ENCODE results near the gene CPB2.

CPB2 gene

DNA sequence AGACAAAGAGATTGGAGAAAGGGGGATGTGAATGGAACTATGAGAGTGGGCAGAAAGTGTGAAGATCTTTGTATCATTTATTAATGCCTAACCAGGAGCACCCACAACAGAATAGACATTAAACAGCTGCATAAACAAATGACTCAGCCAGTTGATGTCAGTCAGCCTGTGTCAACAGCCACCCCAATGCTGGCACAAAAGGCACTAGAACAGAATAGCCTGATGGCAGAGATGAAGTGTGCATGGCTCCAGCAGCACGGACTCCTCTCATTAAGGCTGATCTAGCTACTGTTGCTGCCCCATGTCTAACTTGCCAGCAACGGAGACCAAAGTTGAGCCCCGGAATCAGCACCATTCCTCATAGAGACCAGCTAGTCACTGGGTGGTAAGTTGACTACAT lies 7.8 kb downstream of the CPB2 start:
- DNase-seq, result peak; percentile 76

DNA sequence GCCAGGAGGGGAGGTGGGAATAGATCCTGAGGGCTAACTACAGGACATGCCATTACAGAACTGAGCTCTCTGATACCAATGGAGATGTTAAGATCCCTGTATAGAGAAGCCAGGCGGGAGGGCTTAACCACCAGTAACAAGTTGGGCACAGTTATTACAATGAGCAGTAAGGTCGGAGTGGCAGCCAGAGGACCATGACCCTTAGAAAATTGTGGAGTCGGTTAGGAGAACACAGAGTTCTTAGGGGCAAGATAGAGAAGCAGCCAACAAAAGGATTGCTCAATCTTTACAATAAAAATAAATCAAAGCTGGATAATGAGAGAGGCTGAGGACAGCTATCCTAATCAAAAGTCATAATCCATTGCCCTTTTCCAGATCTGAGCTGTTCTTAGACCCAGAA lies 10.4 kb downstream of the CPB2 start:
- DNase-seq, result no peak

DNA sequence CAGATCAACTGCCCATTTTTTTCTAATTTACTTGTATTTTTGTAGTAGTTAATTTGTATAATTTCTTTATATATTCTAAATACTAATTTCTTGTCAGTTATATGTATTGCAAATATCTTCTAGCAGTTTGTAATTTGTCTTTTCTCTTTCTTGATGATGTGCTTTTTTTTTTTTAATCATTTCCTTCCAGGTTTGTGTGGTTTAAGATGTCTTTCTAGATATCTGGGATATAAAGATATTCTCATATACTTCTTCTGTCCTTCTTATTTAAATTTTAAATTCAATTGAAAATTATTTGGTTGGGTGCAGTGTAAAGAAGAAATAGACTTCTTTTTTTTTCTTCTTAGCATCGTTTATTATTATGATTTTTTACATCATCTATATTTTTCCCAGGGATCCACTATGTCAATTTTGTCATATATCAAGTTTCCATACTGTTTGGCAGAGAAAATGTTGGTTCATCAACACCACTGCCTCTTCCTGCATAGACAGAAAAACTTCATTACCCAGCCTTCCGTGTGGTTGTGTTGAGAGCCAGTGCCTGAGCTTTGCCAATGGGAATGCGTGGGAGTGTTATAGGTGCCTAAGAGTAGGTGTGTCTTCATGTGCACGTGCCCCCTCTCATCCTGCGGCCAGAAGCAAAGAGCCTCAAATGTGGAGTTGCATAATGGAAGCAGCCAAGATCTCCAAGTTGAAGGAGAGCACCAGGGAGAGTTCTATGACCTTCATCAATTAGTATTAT lies 15.8 kb downstream of the CPB2 start:
- DNase-seq, result no peak

DNA sequence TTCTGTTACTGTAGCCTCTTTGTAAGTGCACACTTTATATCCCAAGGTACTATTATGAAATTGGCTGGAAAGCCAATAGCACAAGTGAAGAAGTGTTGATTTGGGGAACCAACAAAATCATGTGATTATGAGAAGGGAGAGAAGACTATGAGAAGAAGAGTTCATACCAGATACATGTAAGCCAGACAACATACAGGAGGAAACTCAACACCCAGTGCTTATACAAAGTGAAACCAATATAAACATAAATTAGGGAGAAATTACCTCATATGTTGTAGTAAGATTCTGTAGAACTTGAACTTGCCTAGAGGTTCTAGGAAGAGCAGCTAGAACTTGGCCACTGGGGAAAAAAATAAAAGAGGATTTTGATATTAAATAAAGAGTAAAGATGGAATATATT lies 17.4 kb downstream of the CPB2 start:
- no peak for DNase-seq

DNA sequence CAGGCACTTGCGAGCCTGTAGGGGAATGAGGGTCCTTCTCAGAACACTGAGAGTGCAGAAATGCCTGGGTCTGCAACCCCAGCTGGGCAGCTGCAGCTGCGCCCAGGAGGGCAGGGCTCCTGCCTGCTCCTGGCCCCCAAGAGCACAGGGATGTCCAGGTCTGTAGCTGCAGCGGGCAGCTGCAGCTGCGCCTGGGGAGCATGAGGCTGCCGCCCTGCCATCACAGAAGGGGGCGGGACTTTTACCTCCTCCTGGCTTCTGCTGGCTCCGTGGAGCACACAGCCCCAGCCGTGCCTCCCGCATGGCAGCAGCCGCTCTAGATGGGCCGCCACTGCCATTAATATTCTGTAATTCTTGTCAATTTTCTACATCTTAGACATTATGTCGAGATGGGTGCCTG lies 17.8 kb downstream of the CPB2 start:
- DNase-seq, result no peak

DNA sequence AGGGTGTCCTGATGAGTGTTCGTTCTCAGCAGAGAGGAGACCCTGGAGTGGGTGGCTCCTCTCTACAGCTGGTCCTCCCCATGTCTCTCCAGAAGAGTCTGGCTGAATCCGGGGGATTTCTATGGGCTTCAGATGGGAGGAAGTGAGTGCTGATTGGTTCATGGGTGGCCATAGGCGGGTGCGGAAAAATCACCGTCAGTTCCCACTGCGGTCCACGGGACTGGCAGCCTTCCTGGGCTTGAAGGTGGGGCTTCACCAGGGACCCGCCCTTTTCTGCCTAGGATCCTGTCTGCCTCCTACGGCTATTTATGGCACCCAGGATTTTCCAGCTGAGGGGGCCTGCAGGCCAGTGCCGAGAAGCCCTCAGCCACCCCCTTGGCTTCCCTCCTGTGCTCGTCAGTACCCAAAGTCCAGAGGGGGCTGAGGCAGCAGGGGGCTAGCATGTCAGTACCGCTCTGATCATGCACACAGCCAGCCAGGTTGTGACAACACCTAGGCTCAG lies 18.4 kb downstream of the CPB2 start:
- DNase-seq, result no peak

DNA sequence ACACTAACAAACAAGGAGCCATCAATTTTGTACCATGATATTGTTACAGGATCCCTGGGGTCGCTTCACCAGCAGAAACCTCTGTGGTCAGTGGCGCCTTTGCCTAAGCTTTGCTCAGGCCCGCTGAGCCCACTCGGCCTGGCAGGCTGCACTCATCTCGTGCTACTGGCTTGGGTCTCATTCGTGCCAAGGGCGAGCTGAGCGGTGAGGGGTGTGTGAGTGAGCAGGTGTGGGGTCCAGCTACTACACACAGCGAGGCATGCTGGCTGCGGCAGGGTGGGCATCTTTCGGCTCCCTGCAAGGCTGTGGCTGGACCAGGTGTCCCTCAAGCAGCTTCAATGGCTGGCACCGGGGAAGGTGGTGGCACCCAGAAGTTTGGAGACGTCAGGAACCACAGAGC lies 19.1 kb downstream of the CPB2 start:
- DNase-seq, result no peak

DNA sequence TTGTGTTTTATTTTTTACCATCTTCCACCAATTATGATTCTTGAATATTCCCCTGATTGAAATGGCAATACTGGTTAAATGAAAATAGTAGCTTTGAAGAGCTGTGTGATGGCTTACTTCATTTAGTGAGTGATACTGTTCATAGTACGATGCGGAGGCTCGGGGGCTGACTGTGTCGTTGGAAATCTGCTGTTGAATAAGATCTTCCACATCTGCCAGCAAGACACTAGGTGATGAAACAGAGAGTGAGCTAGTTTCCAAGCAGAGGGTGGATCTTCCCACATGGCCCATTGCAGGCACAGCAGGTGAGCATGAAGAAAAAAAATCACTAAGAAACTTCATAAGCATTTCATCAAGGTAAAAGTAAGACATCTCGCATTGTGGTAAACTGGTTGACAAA lies 22.5 kb downstream of the CPB2 start:
- no peak for DNase-seq

DNA sequence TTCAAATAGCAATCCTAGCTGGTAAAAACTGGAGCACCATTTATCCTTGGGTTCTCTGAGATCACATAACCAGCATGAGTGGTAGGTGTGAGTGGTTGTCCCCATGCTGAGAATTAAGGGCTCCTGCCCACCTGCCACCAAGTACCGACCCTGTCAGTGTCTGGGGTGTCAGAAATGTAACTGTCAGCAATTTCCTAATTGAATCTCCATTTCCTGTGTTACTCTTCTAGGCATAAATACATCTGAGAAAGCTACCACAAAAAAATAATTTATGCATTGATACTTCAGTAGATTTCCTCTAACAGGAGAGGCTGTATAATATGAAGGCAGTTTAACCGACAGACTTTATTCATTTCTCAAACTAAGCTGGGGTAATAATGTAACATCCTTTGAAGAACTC lies 25.1 kb downstream of the CPB2 start:
- no peak for DNase-seq

DNA sequence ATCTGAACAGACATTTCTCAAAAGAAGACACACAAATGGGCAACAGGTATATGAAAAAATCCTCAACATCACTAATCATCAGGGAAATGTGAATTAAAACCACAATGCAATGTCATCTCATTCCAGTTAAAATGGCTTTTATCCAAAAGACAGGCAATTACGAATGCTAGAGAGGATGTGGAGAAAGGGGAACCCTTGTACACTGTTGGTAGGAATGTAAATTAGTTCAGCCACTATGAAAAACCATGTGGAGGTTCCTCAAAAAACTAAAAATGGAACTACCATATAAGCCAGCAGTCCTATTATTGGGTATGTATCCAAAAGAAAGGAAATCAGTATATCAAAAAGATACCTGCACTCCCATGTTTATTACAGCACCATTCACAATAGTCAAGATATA lies 27.6 kb downstream of the CPB2 start:
- no peak for DNase-seq

DNA sequence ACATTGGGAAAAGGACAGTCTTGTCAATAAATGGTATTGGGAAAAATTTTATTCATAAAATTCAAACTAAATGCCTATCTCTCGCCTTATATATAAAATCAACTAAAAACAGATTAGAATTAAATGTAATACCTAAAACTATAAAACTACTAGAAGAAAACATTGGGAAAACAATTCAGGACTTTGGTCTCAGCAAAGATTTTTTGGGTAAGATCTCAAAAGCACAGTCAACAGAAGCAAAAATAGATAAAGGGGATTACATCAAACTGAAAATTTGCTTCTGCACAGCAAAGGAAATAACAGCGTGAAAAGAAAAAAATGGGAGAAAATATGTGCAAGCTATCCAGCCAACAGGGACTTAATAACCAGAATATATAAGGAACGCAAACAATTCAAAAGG lies 28.0 kb downstream of the CPB2 start:
- DNase-seq, result no peak

DNA sequence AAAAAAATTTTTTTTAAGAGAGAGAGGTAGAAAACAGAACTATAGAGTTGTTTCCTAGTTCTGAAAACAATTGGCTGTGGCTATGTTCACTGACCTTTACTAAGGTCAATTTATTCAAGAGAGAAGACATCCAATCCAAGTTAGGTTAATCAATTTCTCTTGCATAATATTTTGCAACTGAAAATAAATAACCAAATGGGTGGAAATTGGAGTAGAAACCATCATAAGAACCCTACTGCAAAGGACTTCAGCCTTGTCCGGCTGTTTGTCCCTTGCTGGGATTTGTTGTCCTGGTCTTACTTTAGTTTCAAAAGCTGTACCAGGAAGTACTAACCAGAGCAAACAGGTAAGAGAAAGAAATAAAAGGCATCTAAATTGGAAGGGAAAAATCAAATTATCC lies 29.0 kb downstream of the CPB2 start:
- no peak for DNase-seq

DNA sequence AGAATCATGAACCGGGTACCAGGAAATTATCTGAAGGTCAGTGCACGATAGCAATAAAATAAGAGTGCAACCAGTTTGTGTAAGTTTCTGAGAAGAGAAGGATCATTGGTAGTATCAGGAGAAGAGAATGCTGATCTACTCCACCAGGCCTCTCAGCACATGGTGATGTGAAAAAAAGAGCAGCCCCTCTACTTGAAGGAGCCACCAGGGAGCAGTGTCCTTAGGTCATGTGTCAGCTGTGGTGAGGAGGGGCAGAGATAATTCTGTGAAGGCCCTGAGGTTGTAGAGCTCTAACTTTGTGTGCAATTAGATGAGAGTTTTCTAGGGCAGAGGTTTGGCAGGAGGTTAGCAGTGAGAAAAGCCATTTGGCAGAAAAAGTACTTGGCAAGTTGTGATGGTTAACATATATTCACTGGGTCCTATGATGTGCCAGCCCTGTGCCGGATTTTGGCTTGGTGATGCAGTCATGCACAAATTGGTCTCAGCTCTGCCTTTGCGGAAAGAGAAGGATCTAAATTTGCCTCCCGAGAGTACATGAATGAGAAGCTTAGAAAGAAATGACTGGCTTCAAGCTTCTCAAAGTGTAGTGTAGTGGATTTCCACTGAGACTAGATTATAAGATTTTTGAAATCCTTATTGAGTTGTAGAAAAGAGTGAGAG lies 33.1 kb downstream of the CPB2 start:
- DNase-seq, result no peak

DNA sequence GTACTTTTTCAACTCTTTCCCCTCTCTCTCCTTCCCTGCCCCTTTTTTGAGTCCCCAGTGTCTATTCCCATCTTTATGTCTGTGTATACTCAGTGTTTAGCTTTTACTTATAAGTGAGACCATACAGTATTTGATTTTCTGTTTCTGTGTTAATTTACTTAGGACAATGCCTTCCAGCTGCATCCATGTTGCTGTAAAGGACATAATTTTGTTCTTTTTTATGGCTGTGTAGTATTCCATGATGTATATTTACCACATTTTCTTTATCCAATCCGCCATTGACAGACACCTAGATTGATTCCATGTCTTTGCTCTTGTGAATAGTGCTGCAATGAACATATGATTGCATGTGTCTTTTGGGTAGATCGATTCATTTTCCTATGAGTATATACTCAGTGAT lies 41.5 kb downstream of the CPB2 start:
- no peak for DNase-seq

DNA sequence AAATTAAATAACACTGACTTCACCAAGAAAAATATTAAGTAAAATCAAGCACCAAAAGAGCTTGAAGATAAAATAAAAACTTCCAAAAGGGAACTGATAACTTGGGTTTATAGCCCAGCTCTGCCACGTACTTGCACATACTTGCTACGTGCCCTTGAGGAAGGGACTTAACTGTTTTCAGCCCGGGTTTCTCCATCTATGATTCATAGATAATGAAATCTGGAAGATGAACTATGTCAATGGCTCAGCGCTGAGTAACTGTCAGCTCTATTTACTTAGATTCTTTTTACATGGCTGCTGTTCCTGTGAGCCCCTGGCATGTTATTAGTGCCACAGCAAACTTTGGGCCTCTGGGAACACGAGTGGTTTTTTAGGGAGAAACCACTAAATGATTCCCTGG lies 42.6 kb downstream of the CPB2 start:
- no peak for DNase-seq

DNA sequence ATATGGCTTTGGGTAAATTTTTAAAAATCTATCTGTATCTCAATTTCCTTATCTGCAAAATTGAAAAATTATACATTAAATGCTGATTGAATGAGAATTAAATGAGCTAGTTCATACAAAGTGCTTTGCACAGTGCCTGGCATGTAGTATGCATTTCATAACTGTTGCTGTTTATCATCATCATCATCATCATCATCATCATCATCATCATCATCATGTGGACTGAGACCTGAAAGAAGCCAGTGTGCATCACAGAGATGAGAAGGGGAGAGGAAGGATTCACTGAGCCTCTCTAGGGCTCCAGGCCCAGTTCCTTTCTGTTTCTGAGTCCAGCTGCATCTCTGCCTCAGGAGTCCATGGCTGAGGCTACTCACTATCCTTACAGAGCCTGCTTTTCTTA lies 45.4 kb downstream of the CPB2 start:
- no peak for DNase-seq

DNA sequence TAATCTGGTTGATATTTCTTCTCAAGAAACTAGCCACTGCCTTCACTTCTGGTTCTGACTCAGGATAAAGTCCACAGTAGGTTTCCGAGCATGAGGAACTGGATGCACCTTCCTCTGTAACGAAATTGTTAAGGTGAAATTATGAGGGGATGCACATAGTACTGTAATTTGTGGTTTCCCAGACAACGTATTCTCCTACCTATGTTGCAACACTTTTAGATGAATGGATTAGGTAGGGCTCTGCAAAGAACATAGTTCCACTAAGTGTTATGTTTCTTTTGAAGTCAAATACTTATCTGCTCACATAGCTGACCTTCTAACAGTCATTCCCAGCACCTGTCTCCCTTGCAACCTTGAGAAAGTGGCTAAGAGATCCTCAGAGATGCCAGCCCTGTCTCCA lies 46.6 kb downstream of the CPB2 start:
- no peak for DNase-seq

DNA sequence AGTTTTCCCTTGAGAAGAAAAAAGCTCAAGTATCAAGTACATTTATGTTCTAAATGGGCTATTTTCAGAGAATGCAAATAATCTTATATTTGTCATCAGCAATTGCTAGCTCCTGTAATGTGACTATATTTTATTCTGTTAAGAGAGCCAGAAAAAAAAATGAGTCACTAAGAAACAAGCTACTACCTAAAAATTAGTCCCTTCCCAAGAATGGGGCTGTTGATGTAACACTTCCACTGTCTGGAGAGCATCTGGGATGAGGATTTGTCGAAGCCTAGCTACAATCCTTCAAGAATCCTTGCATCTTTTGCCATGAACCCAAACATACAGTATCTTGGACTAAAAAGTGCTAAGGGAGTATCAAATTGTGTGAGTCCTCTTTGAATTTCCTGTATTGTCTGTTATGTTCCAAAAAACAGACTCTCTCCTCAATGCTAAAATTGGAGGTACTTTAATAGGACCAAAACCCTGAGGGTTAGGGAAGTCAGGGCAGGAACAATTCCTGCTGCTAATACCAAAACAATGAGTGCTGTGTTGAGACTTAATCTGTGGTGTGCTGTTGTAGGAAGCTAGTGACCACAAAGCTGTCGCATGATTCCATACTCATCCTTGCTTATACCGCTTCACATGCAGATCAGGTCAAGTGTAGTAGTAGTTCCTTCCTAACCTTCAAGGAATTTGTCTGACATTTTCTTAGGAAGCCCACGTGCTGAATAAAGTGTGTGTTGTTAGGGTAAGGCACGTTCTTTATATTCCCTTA lies 47.4 kb downstream of the CPB2 start:
- no peak for DNase-seq

DNA sequence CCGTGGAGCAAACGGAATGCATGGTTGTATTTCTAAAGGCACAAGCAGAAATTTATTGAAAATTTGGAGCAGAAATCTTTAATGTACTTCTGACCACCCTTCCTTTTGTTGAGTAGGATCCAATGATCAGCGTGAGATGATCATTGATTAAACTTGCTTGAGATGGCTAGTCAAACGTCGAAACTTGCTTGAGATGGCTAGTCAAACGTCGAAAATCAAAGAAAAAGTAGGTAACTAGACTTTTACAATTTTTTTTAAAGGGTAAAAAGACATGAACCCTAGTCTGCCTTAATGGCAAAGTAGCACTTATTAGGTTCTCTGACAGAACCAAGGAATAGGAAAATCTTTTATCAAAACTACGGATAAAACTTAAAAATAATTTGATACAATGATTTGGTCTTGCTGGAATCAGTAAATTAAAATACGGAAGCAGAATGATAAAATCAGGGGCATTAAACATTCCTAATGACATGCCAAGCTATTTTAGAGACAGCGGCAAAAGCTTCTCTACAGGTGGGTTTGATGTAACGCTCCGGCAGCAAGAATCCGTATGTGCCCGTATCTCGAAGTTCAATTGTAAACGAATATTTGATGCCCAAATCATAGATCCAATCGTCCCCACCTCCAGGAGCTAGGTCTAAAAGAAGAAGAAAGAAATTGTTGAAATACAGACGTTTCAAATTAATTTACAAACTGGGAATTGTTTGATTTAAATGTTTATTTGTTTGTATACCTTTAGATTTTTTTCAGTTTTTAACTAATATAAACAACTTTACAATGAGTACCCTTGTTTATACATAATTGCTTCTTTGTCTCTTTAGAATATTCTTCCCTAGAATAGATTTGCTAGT lies 51.4 kb downstream of the CPB2 start:
- no peak for DNase-seq

DNA sequence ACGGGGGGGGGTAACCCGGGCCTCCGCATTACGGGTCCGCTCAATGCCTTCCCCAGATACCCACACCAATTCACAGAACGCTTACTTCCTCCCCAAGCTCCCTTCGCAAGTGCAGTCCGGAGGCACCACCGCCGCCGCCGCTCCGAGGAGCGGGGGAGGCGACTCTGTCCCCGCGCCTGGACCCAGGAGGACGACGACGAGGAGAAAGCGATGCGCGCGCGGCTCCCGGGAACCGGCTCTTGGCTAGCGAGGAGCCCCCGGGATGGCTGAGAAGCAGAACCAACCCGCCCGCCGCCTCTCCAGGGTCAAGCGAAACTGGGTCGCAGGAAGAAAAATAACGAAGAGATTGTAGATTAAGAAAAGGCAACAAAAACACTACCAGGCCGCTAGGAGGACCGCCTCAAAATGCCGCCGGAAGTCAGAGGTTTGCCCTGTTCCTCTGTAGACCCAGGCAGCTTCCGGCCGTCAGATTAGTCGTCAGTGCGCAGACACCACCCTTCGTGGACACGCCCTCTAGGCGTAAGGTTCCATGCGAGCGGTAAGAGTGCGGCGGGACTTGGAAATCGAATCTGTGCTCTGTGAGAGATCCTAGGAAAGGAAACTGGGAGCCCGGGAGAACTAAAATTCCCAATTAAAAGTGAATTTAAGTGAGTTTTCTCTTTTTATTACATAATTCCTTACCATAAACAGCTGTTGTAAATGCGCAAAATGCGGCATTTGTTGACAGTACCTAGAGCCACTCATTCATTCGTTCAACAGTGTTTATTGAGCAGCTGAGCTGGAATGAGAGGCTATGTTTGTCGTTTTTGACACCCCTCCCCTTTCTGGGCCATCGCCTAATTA lies 52.3 kb downstream of the CPB2 start, which contains the start of gene ZC3H13:
Gene ZC3H13 (minus strand): TSS at position 428 of the 843 bp plus-strand sequence. CDS start 7,239 bp downstream, outside the sequence.
- peak; percentile 96 for DNase-seq

DNA sequence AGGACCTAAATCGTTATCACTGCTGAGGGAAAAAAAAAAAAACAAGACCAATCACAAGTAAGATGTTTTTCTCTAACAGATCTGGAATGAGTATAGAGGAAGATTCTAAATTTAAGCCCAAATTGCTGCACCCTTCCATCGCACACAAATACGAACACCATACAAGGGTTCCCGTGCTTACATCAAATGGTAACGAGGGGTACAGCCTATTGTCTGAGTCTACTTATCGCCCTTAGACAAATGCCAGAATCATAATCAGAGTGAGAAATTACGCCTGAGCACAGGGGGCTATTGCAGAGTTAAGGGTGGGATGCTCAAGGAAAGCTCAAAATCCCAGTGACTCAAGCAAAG lies 52.9 kb downstream of the CPB2 start:
- DNase-seq, result no peak

DNA sequence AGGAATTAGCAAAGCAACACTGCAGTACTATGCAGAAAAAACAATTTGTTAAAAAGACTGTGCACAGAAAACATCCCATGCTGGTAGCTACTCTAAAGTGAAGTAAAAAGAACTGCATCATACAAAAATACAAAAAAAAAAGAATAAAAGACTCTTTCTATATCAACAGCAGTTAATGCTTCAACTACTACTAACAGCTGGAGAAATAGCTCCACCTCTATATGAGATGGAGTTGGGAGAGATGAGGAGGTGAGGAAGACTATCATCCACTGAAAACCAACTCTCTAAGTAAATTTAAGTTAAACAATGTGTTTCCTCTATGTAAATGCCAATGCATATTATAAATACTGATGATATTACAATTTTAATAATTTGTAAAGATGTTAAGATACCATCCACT lies 54.1 kb downstream of the CPB2 start:
- DNase-seq, result no peak
